GM12801 (cell line): ENCODE measurements around the gene TEX10.

Source experiments
- CTCF ChIP-seq: IDR thresholded peaks from one replicate; pipeline ENCODE4 v1.5.1; 2011; ENCODE audit warnings: control low read depth; ENCODE audit not compliant: insufficient read length; ENCODE audit errors: extremely low read depth

The TEX10 gene

GRCh38 chr9:100346836-100347235, 5.9 kb downstream of the TEX10 start:
- TF ChIP-seq CTCF: no peak

- no peak for TF ChIP-seq CTCF
Observed at GRCh38 chr9:100341889-100342288, 10.9 kb downstream of the TEX10 start.

- no peak for TF ChIP-seq CTCF
Observed at GRCh38 chr9:100340224-100340623, 12.5 kb downstream of the TEX10 start.

- TF ChIP-seq CTCF: no peak
Observed at GRCh38 chr9:100324594-100325200, 28.0 kb downstream of the TEX10 start.

- TF ChIP-seq CTCF: peak; percentile 82
Observed at GRCh38 chr9:100322954-100323536, 29.7 kb downstream of the TEX10 start.

GRCh38 chr9:100317706-100318105, 35.0 kb downstream of the TEX10 start:
- no peak for TF ChIP-seq CTCF

GRCh38 chr9:100315561-100315960, 37.2 kb downstream of the TEX10 start:
- TF ChIP-seq CTCF: no peak
